SK-N-SH (cell line): ENCODE results near the gene SLC23A1. TPM values are rescaled to one million over a fixed set of nuclear protein-coding genes. Genes with fewer than 3 reads are reported as not detected.

Experiments used
- CTCF ChIA-PET: fragments of 300-600, 350-600 bp; formaldehyde crosslinking; extraction: SDS; loops from one replicate; lab custom pipeline; 2021; lab: Yijun Ruan, JAX
- POLR2A ChIA-PET: fragments of 350-600 bp; sonication (Branson Sonifier 250); formaldehyde crosslinking; extraction: SDS; loops from one replicate; lab custom pipeline; 2020; ENCODE audit warnings: antibody characterized with exemption, inconsistent platforms; lab: Yijun Ruan, JAX
- DNase-seq: peaks from one replicate; pipeline ENCODE4 v3.0.0; 2012
- H2AFZ ChIP-seq: fragments of 200-600 bp; sonication (generic); 2 replicates; pipeline ENCODE4 v1.8.1; 2016; ENCODE audit warnings: antibody characterized with exemption, mild to moderate bottlenecking, low read depth
- H3F3A ChIP-seq: fragments of 200-600 bp; sonication (generic); replicated peaks from 2 replicates; pipeline ENCODE3; 2016; ENCODE audit warnings: antibody characterized with exemption, mild to moderate bottlenecking; ENCODE audit not compliant: insufficient read depth
- H3K27ac ChIP-seq, 2 experiments: fragments of 200-500 bp in 1 of 2; fragments of 200-600 bp in 1 of 2; sonication (Bioruptor generic) in 1 of 2; sonication (generic), shearing (Covaris generic) in 1 of 2; 2 replicates each; pipeline versions ENCODE4 v1.5.1 to v1.6.1; 2014 to 2016; ENCODE audit warnings: low read depth in 2 of 2, inconsistent platforms in 1 of 2, low read length in 1 of 2, mild to moderate bottlenecking in 1 of 2, mixed read lengths in 1 of 2
- H3K27me3 ChIP-seq: fragments of 200-600 bp; sonication (generic), shearing (Covaris generic); 2 replicates; pipeline ENCODE4 v1.6.1; 2016; ENCODE audit warnings: mixed run types; ENCODE audit not compliant: insufficient read depth
- H3K36me3 ChIP-seq, 2 experiments: fragments of 200-500 bp in 1 of 2; fragments of 200-600 bp in 1 of 2; sonication (Bioruptor generic) in 1 of 2; sonication (generic) in 1 of 2; replicated peaks in 1 of 2; 2 replicates each; pipeline versions ENCODE3 to v1.5.1; 2014 to 2016; ENCODE audit warnings: low read length in 1 of 2, mild to moderate bottlenecking in 1 of 2; ENCODE audit not compliant: insufficient read depth in 2 of 2, control insufficient read depth in 1 of 2
- H3K4me1 ChIP-seq, 2 experiments: fragments of 200-500 bp in 1 of 2; fragments of 200-600 bp in 1 of 2; sonication (Bioruptor generic) in 1 of 2; sonication (generic), shearing (Covaris generic) in 1 of 2; 2 replicates each; pipeline versions ENCODE4 v1.5.1 to v1.6.1; 2014 to 2016; ENCODE audit warnings: low read depth in 1 of 2, low read length in 1 of 2, mixed run types in 1 of 2; ENCODE audit not compliant: insufficient read depth in 2 of 2, control insufficient read depth in 1 of 2
- H3K4me2 ChIP-seq: fragments of 200-600 bp; sonication (generic), shearing (Covaris generic); 2 replicates; pipeline ENCODE4 v1.6.1; 2017; ENCODE audit warnings: mixed run types
- H3K4me3 ChIP-seq, 2 experiments: fragments of 200-500 bp in 1 of 2; fragments of 200-600 bp in 1 of 2; sonication (Bioruptor generic) in 1 of 2; sonication (generic), shearing (Covaris generic) in 1 of 2; 2 replicates each; pipeline versions ENCODE4 v1.5.1 to v1.8.1; 2014 to 2016; ENCODE audit warnings: low read depth in 2 of 2, inconsistent platforms in 1 of 2, low read length in 1 of 2, mild to moderate bottlenecking in 1 of 2, mixed read lengths in 1 of 2, moderate library complexity in 1 of 2
- H3K79me2 ChIP-seq: fragments of 200-600 bp; sonication (generic); 2 replicates; pipeline ENCODE4 v1.8.1; 2017; ENCODE audit warnings: mild to moderate bottlenecking; ENCODE audit not compliant: insufficient read depth
- H3K9ac ChIP-seq: fragments of 200-600 bp; sonication (generic); 2 replicates; pipeline ENCODE4 v1.6.1; 2017; ENCODE audit warnings: mixed run types
- H3K9me2 ChIP-seq: fragments of 200-600 bp; sonication (generic); 2 replicates; pipeline ENCODE4 v1.6.1; 2017; ENCODE audit warnings: mixed run types
- H3K9me3 ChIP-seq: fragments of 200-600 bp; sonication (generic); 2 replicates; pipeline ENCODE4 v1.6.1; 2017; ENCODE audit warnings: mixed run types, mild to moderate bottlenecking, moderate library complexity
- H4K20me1 ChIP-seq: fragments of 200-600 bp; sonication (generic); 2 replicates; pipeline ENCODE4 v1.6.1; 2017; ENCODE audit warnings: mild to moderate bottlenecking, mixed run types; ENCODE audit not compliant: insufficient read depth
- CHD2 ChIP-seq: fragments of 150-350 bp; IDR thresholded peaks from 2 replicates; pipeline ENCODE4 v1.6.1; 2018; ENCODE audit warnings: low read length; ENCODE audit not compliant: partially characterized antibody
- EP300 ChIP-seq, 2 experiments: IDR thresholded peaks; 2 replicates each; pipeline versions ENCODE4 v1.4.0 to v1.6.1; 2012; ENCODE audit warnings: borderline replicate concordance in 1 of 2, low read depth in 1 of 2, low read length in 1 of 2
- EZH2phosphoT487 ChIP-seq: fragments of 200-600 bp; sonication (generic); IDR thresholded peaks from 2 replicates; pipeline ENCODE4 v1.6.1; 2017; ENCODE audit warnings: low read depth, mixed run types, mild to moderate bottlenecking, antibody characterized with exemption, moderate library complexity, borderline replicate concordance
- GABPA ChIP-seq: IDR thresholded peaks from 2 replicates; pipeline ENCODE4 v1.4.0; 2012; ENCODE audit warnings: low read depth, mild to moderate bottlenecking
- MXI1 ChIP-seq: IDR thresholded peaks from 2 replicates; pipeline ENCODE4 v1.6.1; 2012; ENCODE audit warnings: mild to moderate bottlenecking, low read depth, low read length, improper control_type of control experiment
- NFIC ChIP-seq: IDR thresholded peaks from 2 replicates; pipeline ENCODE4 v1.4.0; 2012; ENCODE audit warnings: borderline replicate concordance
- PBX3 ChIP-seq: IDR thresholded peaks from 2 replicates; pipeline ENCODE4; 2012
- RAD21 ChIP-seq: IDR thresholded peaks from 2 replicates; pipeline ENCODE4 v1.6.1; 2012; ENCODE audit warnings: mild to moderate bottlenecking, low read length
- RCOR1 ChIP-seq: fragments of 150-350 bp; IDR thresholded peaks from 2 replicates; pipeline ENCODE4 v1.6.1; 2017; ENCODE audit warnings: antibody characterized with exemption, low read length
- RFX5 ChIP-seq: IDR thresholded peaks from 2 replicates; pipeline ENCODE4 v1.6.1; 2012; ENCODE audit warnings: mild to moderate bottlenecking, improper control_type of control experiment, low read length
- SIN3A ChIP-seq: IDR thresholded peaks from 2 replicates; pipeline ENCODE4 v1.6.1; 2012; ENCODE audit warnings: low read depth, mild to moderate bottlenecking, low read length, moderate library complexity, borderline replicate concordance
- TCF12 ChIP-seq: IDR thresholded peaks from 2 replicates; pipeline ENCODE4 v1.4.0; 2012
- YY1 ChIP-seq: IDR thresholded peaks from 2 replicates; pipeline ENCODE4 v1.4.0; 2012; ENCODE audit warnings: low read depth, mild to moderate bottlenecking
- ZBTB33 ChIP-seq: IDR thresholded peaks from 2 replicates; pipeline ENCODE4 v1.4.0; 2012; ENCODE audit warnings: low read depth, borderline replicate concordance
- WGBS: methylation state at CpG from one replicate; pipeline ENCODE4 v1.1.6; 2017; ENCODE audit warnings: low lambda C conversion rate; 5-methylcytosine and 5-hydroxymethylcytosine counted together
- polyA plus RNA-seq, 3 experiments: library from polyadenylated mRNA; depleted of rRNA; stranded (reverse); fragments of >200 nt; gene quantifications; 2 replicates each; pipeline ENCODE4 v1.2.3, GENCODE V29; 2012
- TF ChIP-seq, protein P1 (sequence below): IDR thresholded peaks from 2 replicates; pipeline ENCODE4 v1.4.0; 2012; ENCODE audit warnings: low read depth

The SLC23A1 gene
- polyA plus RNA-seq, 1 of the 3 experiments (the other 2 are of a cell fraction): not detected

- no peaks in the 10 kb centered on the region for H3K79me2 ChIP-seq
- no peaks in the 10 kb centered on the region for H3K27me3 ChIP-seq
- peaks cover 0 to 2% of the 10 kb centered on the region in 2 experiments for H3K36me3 ChIP-seq
- peaks cover 0 to 13% of the 10 kb centered on the region in 2 experiments; a peak in 1 of 4 replicates for H3K4me1 ChIP-seq
- no peak overlapping the region for H3K9ac ChIP-seq
- ChIA-PET CTCF (interaction anchor here (0.6 kb wide), 1 partner anchor 40 kb away, joined by 3 read pairs; no protein-coding TSS in a partner anchor), POLR2A (interaction anchor here (0.5 kb wide), 1 partner anchor 58 kb away, joined by 3 read pairs; no protein-coding TSS in a partner anchor)
- DNase-seq: no peak
- no peaks in the 10 kb centered on the region for H3K9me3 ChIP-seq
- H3K9me2 ChIP-seq: no peaks in the 10 kb centered on the region
- 69% methylated on average over 5 of the region's 6 CpGs for WGBS
- no peak overlapping the region for H3K27ac ChIP-seq
- no peaks in the 10 kb centered on the region for H4K20me1 ChIP-seq
- no peak overlapping the region for H3K4me3 ChIP-seq
- TF ChIP-seq EP300 (IDR thresholded peaks at IDR 0.05; ENCODE audit: borderline replicate concordance in 1 of 2, low read depth in 1 of 2, low read length in 1 of 2) (no peak), PBX3 (no peak), NFIC (no peak), RCOR1 (no peak), SIN3A (no peak)
- peaks cover 8% of the 10 kb centered on the region for H3F3A ChIP-seq
- H2AFZ ChIP-seq: no peak overlapping the region
- H3K4me2 ChIP-seq: no peak overlapping the region
These were observed 16.5 kb upstream of the SLC23A1 start for GRCh38 chr5:139399501-139400121.

DNA sequence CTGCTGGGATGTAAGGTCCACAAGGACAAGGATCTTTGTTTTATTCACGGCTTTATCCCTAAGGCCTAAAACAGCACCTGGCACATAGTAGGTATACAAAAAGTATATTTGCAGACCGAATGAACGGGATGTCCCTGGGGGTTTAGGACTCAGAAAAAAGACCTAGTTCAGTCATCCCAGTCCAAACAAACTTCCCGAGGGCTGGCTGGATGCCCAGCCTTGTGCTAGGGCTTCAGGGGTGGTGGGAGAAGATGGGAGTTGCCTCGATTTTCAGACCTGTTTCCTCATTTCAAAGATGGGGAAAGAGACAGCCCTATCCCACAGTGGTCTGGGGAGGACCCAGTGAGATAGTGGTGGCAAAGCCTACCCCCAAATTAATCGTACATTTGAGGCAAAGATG lies 14.8 kb upstream of the SLC23A1 start:
- peaks cover 10% of the 10 kb centered on the region; the same call in 1 of the 2 replicates for H3K27me3 ChIP-seq
- ChIA-PET POLR2A (no interaction called here), CTCF (no interaction called here)
- H3K79me2 ChIP-seq: no peaks in the 10 kb centered on the region
- no peak overlapping the region for H3K9ac ChIP-seq
- no peaks in the 10 kb centered on the region for H3K9me2 ChIP-seq
- WGBS: 69% methylated on average over 6 of the region's 6 CpGs
- H3K27ac ChIP-seq: no peak overlapping the region
- no peaks in the 10 kb centered on the region for H3K9me3 ChIP-seq
- H3K4me2 ChIP-seq: no peak overlapping the region
- peaks cover 0 to 6% of the 10 kb centered on the region in 2 experiments; a peak in 1 of 4 replicates for H3K4me1 ChIP-seq
- DNase-seq: no peak
- no peak overlapping the region for H3K4me3 ChIP-seq
- no peak for TF ChIP-seq PBX3
- TF ChIP-seq CHD2: no peak
- TF ChIP-seq SIN3A: no peak
- no peak for TF ChIP-seq YY1
- no peak for TF ChIP-seq MXI1
- TF ChIP-seq ZBTB33: no peak
- no peak for TF ChIP-seq RAD21
- no peak for TF ChIP-seq EZH2phosphoT487
- no peak for TF ChIP-seq TCF12
- TF ChIP-seq, protein P1, sequence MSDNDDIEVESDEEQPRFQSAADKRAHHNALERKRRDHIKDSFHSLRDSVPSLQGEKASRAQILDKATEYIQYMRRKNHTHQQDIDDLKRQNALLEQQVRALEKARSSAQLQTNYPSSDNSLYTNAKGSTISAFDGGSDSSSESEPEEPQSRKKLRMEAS: no peak
- no peak for TF ChIP-seq RFX5
- TF ChIP-seq GABPA: no peak
- TF ChIP-seq, all 33 proteins: peak for 0
- peaks cover 4% of the 10 kb centered on the region for H3F3A ChIP-seq
- H4K20me1 ChIP-seq: no peaks in the 10 kb centered on the region
- H2AFZ ChIP-seq: no peak overlapping the region
- peaks cover 0 to 2% of the 10 kb centered on the region in 2 experiments for H3K36me3 ChIP-seq
